HCT116 (cell line): ENCODE measurements around the gene EIF3L. TPM values are rescaled to one million over a fixed set of nuclear protein-coding genes. Genes with fewer than 3 reads are reported as not detected.

Source experiments
- ATAC-seq: fragments of 200-7000 bp; cut with Tn5 transposase; 2 replicates; pipeline ENCODE4 v1.9.1; 2020; ENCODE audit warnings: mild to moderate bottlenecking, moderate library complexity
- BruUV-seq: library from RNA; stranded (reverse); fragments of 400-500 nt; replicated peaks from 2 replicates; lab custom pipeline; 2021; lab: Mats Ljungman, UMichigan
- CTCF ChIA-PET: fragments of 300-600 bp; sonication (Branson Sonifier 250); formaldehyde crosslinking; loops from one replicate; lab custom pipeline; 2021; ENCODE audit warnings: antibody characterized with exemption; lab: Charles Lee
- POLR2A ChIA-PET: fragments of 300-600, 350-600 bp; sonication (Branson Sonifier 250); formaldehyde crosslinking; loops from one replicate; lab custom pipeline; 2021; ENCODE audit warnings: antibody characterized with exemption; lab: Charles Lee
- RAD21 ChIA-PET, 2 experiments: fragments of 300-600 bp; sonication (Branson Sonifier 250); formaldehyde crosslinking; loops; one replicate each; lab custom pipeline; 2023; ENCODE audit warnings: low total read pairs in 2 of 2; ENCODE audit not compliant: uncharacterized antibody in 2 of 2, unreplicated experiment in 2 of 2, low non-redundant PET in 1 of 2; lab: Charles Lee
- DNase-seq: peaks from one replicate; pipeline ENCODE4 v3.0.0-alpha.2; 2010; ENCODE audit warnings: low read depth, low spot score
- H2AFZ ChIP-seq: fragments of 200-600 bp; shearing (Covaris generic), sonication (generic); 2 replicates; pipeline ENCODE4 v1.6.1; 2017; ENCODE audit warnings: low read depth, mixed run types, mixed read lengths, antibody characterized with exemption, low read length; ENCODE audit not compliant: poor library complexity, severe bottlenecking
- H3K27ac ChIP-seq: 2 replicates; pipeline ENCODE4 v1.5.1; 2012; ENCODE audit warnings: low read depth, low read length
- H3K27me3 ChIP-seq: fragments of 200-600 bp; sonication (generic); 2 replicates; pipeline ENCODE4 v1.6.1; 2016; ENCODE audit warnings: mixed run types, low read length, mixed read lengths; ENCODE audit not compliant: insufficient read depth
- H3K36me3 ChIP-seq, 2 experiments: fragments of 200-500 bp in 1 of 2; fragments of 200-600 bp in 1 of 2; sonication (Bioruptor generic) in 1 of 2; sonication (generic) in 1 of 2; 2 replicates each; pipeline versions ENCODE4 v1.5.1 to v1.6.1; 2014 to 2016; ENCODE audit warnings: low read length in 2 of 2, inconsistent platforms in 1 of 2, mixed read lengths in 1 of 2, mixed run types in 1 of 2; ENCODE audit not compliant: insufficient read depth in 2 of 2, control insufficient read depth in 1 of 2
- H3K4me1 ChIP-seq, 2 experiments: fragments of 200-600 bp in 1 of 2; sonication (generic) in 1 of 2; 2 replicates each; pipeline versions ENCODE4 v1.5.1 to v1.6.1; 2012 to 2017; ENCODE audit warnings: low read length in 2 of 2, inconsistent platforms in 1 of 2, mild to moderate bottlenecking in 1 of 2, mixed read lengths in 1 of 2, mixed run types in 1 of 2, moderate library complexity in 1 of 2; ENCODE audit not compliant: insufficient read depth in 2 of 2, control insufficient read depth in 1 of 2
- H3K4me2 ChIP-seq: fragments of 200-600 bp; sonication (generic); 2 replicates; pipeline ENCODE4 v1.6.1; 2017; ENCODE audit warnings: mixed run types, low read length, mixed read lengths
- H3K4me3 ChIP-seq, 2 experiments: fragments of 200-600 bp in 1 of 2; sonication (generic) in 1 of 2; replicated peaks in 1 of 2; 2 replicates each; pipeline ENCODE4 v1.5.1; 2011 to 2016; ENCODE audit warnings: low read length in 2 of 2, control low read depth in 1 of 2, low read depth in 1 of 2, mild to moderate bottlenecking in 1 of 2, mixed read lengths in 1 of 2, mixed run types in 1 of 2
- H3K79me2 ChIP-seq: fragments of 200-600 bp; sonication (generic); 2 replicates; pipeline ENCODE4 v1.6.1; 2017; ENCODE audit warnings: mild to moderate bottlenecking, mixed run types, low read length, moderate library complexity, mixed read lengths; ENCODE audit not compliant: insufficient read depth
- H3K9ac ChIP-seq: fragments of 200-600 bp; sonication (generic); 2 replicates; pipeline ENCODE4 v1.6.1; 2016; ENCODE audit warnings: low read length, mixed read lengths
- H3K9me2 ChIP-seq: fragments of 200-600 bp; sonication (generic), shearing (Covaris generic); 2 replicates; pipeline ENCODE4 v1.6.1; 2017; ENCODE audit warnings: mixed run types, mild to moderate bottlenecking, moderate library complexity; ENCODE audit not compliant: insufficient read depth
- H3K9me3 ChIP-seq, 2 experiments: fragments of 200-500 bp in 1 of 2; fragments of 200-600 bp in 1 of 2; sonication (Bioruptor generic) in 1 of 2; sonication (generic) in 1 of 2; 2 replicates each; pipeline ENCODE4 v1.6.1; 2014 to 2017; ENCODE audit warnings: low read length in 2 of 2, mixed read lengths in 2 of 2, inconsistent platforms in 1 of 2, low read depth in 1 of 2, mild to moderate bottlenecking in 1 of 2, mixed run types in 1 of 2, moderate library complexity in 1 of 2; ENCODE audit not compliant: control insufficient read depth in 1 of 2, insufficient read depth in 1 of 2
- H4K20me1 ChIP-seq: fragments of 200-600 bp; sonication (generic), shearing (Covaris generic); 2 replicates; pipeline ENCODE4 v1.6.1; 2017; ENCODE audit warnings: mixed run types, mild to moderate bottlenecking, moderate library complexity; ENCODE audit not compliant: insufficient read depth
- CBX3 ChIP-seq: IDR thresholded peaks from 2 replicates; pipeline ENCODE4 v1.6.1; 2012; ENCODE audit warnings: low read depth
- CEBPB ChIP-seq: IDR thresholded peaks from 2 replicates; pipeline ENCODE4 v1.6.1; 2012; ENCODE audit warnings: low read depth
- CTCF ChIP-seq, 3 experiments: fragments of 200-600 bp in 1 of 3; sonication (generic) in 1 of 3; IDR thresholded peaks in 2 of 3; conservative IDR thresholded peaks in 1 of 3; 2 replicates each; pipeline ENCODE4 v1.5.1; 2012 to 2017; ENCODE audit warnings: low read depth in 2 of 3, low read length in 2 of 3, antibody characterized with exemption in 1 of 3, borderline replicate concordance in 1 of 3, control low read depth in 1 of 3, mild to moderate bottlenecking in 1 of 3, mixed read lengths in 1 of 3, mixed run types in 1 of 3, moderate library complexity in 1 of 3; ENCODE audit not compliant: insufficient read depth in 1 of 3
- ELF1 ChIP-seq: IDR thresholded peaks from 2 replicates; pipeline ENCODE4 v1.6.1; 2012; ENCODE audit warnings: low read depth, borderline replicate concordance
- EZH2 ChIP-seq: fragments of 200-600 bp; sonication (generic); IDR thresholded peaks from 2 replicates; pipeline ENCODE4 v1.6.1; 2017; ENCODE audit warnings: antibody characterized with exemption, mixed run types
- EZH2phosphoT487 ChIP-seq: fragments of 200-600 bp; IDR thresholded peaks from 2 replicates; pipeline ENCODE4 v1.6.1; 2018; ENCODE audit warnings: antibody characterized with exemption, borderline replicate concordance
- FOSL1 ChIP-seq: IDR thresholded peaks from 2 replicates; pipeline ENCODE4 v1.6.1; 2012; ENCODE audit warnings: low read depth
- JUND ChIP-seq: IDR thresholded peaks from 2 replicates; pipeline ENCODE4 v1.6.1; 2012
- MAX ChIP-seq: IDR thresholded peaks from 2 replicates; pipeline ENCODE4 v1.6.1; 2012
- POLR2A ChIP-seq: IDR thresholded peaks from 2 replicates; pipeline ENCODE4 v1.7.0; 2011; ENCODE audit warnings: borderline replicate concordance; ENCODE audit not compliant: insufficient read depth, insufficient read length; ENCODE audit errors: extremely low read depth
- RAD21 ChIP-seq: IDR thresholded peaks from 2 replicates; pipeline ENCODE4 v1.6.1; 2012; ENCODE audit warnings: low read depth, mild to moderate bottlenecking
- SIN3A ChIP-seq: IDR thresholded peaks from 2 replicates; pipeline ENCODE4 v1.6.1; 2012; ENCODE audit warnings: low read depth
- SRF ChIP-seq: IDR thresholded peaks from 2 replicates; pipeline ENCODE4 v1.6.1; 2012; ENCODE audit warnings: low read depth
- YY1 ChIP-seq: IDR thresholded peaks from 2 replicates; pipeline ENCODE4 v1.6.1; 2011; ENCODE audit warnings: low read length, low read depth, moderate library complexity, mild to moderate bottlenecking; ENCODE audit not compliant: insufficient replicate concordance; ENCODE audit errors: extremely low read depth
- ZBTB33 ChIP-seq: IDR thresholded peaks from 2 replicates; pipeline ENCODE4 v1.6.1; 2011; ENCODE audit warnings: mild to moderate bottlenecking, low read length, moderate library complexity; ENCODE audit not compliant: insufficient replicate concordance; ENCODE audit errors: extremely low read depth
- ZFX ChIP-seq: fragments of 450-650 bp; IDR thresholded peaks from 2 replicates; pipeline ENCODE4 v1.6.1; 2017
- intact Hi-C: fragments of 100-400 bp; cut with micrococcal nuclease; formaldehyde crosslinking; loops from 2 replicates; pipeline ENCODE4 v1.10.0; 2022
- total RNA-seq: library from RNA; stranded (reverse); gene quantifications from one replicate; pipeline ENCODE4 v1.2.1, GENCODE V29; 2021; ENCODE audit not compliant: unreplicated experiment

EIF3L gene
- total RNA-seq, 1 experiment from 2014 or later = 687 TPM

- H3K4me2 ChIP-seq = no peak overlapping the region
- H2AFZ ChIP-seq = no peak overlapping the region
- H3K9me3 ChIP-seq = no peaks in the 10 kb centered on the region
- ChIA-PET CTCF (no interaction called here), RAD21 (no interaction called here), POLR2A (interaction anchor here (0.6 kb wide), 1 partner anchor 19 kb away, joined by 3 read pairs; the partner anchor contains the start of gene GCAT)
- H4K20me1 ChIP-seq = no peaks in the 10 kb centered on the region
- peaks cover 0 to 12% of the 10 kb centered on the region in 2 experiments; a peak in 2 of 4 replicates for H3K36me3 ChIP-seq
- intact Hi-C loops = no loop called here
- BruUV-seq = no TSS peak
- ATAC-seq (no peak), DNase-seq (no peak)
- no peaks in the 10 kb centered on the region for H3K9me2 ChIP-seq
- H3K79me2 ChIP-seq = no peaks in the 10 kb centered on the region
- H3K9ac ChIP-seq = no peak overlapping the region
- TF ChIP-seq POLR2A (no peak), EZH2phosphoT487 (no peak), CBX3 (no peak), FOSL1 (no peak), SIN3A (no peak), JUND (no peak), SRF (no peak)
- no peak overlapping the region for H3K27ac ChIP-seq
- peaks cover 0 to 7% of the 10 kb centered on the region in 2 experiments; a peak in 1 of 4 replicates for H3K4me1 ChIP-seq
- no peak overlapping the region for H3K4me3 ChIP-seq
- no peaks in the 10 kb centered on the region for H3K27me3 ChIP-seq
Measured at GRCh38 chr22:37827056-37827455, 22.2 kb upstream of the EIF3L start.

DNA sequence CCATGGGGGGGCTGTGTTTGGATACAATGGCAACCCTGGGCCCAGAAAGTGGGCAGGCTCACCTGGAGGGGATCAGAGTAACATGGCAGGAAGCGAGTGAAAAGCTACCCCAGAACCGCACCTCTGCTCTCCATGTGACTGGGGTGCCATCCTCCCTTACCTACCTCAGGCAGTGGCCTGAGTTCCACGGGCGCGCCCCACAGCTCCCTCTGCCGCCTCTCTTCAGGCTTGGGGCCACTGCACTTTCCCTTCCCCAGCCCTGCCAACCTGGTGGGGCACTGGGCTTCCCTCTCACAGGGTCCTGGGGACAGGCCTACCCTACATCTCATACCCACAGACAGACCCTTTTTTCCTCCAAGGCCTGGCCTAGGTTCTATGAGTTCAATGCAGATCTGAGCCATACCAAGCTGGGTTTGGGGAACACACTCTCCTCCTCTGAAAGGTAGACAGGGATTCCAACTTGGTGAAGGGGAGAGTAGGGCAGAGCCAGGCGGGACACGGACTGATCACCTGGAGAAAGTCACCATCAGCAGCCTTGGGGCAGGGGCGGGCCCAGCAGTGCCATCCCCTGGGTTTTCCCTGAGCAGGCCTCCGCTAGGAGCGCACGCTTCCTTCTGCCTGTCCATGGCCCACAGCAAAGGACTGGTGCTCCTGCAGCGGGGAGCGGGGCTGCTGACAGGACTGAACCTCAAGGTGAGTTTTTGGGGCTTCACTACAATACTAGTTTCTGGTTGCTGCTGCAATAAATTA, 19.0 kb upstream of the EIF3L start:
- no peaks in the 10 kb centered on the region for H4K20me1 ChIP-seq
- RAD21 ChIA-PET = no interaction called here
- intact Hi-C loops = no loop called here
- no peaks in the 10 kb centered on the region for H3K79me2 ChIP-seq
- no peak overlapping the region for H2AFZ ChIP-seq
- no peak overlapping the region for H3K27ac ChIP-seq
- no peak overlapping the region for H3K4me2 ChIP-seq
- H3K9ac ChIP-seq = no peak overlapping the region
- ATAC-seq = no peak
- CTCF ChIA-PET = no interaction called here
- BruUV-seq = no TSS peak
- H3K9me2 ChIP-seq = no peaks in the 10 kb centered on the region
- H3K36me3 ChIP-seq = peaks cover 12 to 33% of the 10 kb centered on the region in 2 experiments; a peak in 3 of 4 replicates
- H3K4me1 ChIP-seq = no peaks in the 10 kb centered on the region
- no peaks in the 10 kb centered on the region for H3K27me3 ChIP-seq
- no peak overlapping the region for H3K4me3 ChIP-seq
- DNase-seq = no peak
- POLR2A ChIA-PET = interaction anchor here (0.6 kb wide), 1 partner anchor 115 kb away, joined by 3 read pairs; no protein-coding TSS in a partner anchor
- H3K9me3 ChIP-seq = no peaks in the 10 kb centered on the region
- TF ChIP-seq CBX3 (no peak), RAD21 (no peak), POLR2A (no peak), ELF1 (no peak), FOSL1 (no peak), SIN3A (no peak), SRF (no peak), EZH2 (no peak), MAX (no peak), YY1 (no peak), ZBTB33 (no peak), CTCF (IDR thresholded peaks at IDR 0.05 in 2 of 3, conservative IDR thresholded peaks at IDR 0.05 in 1 of 3; ENCODE audit: borderline replicate concordance in 1 of 3, insufficient read depth in 1 of 3, low read depth in 2 of 3, low read length in 2 of 3) (no peak), CEBPB (no peak), JUND (no peak), ZFX (no peak)
